PC-9 (cell line): ENCODE measurements around the gene HMG20A.

Experiments used
- CTCF ChIP-seq: fragments of 200-600 bp; sonication (generic); conservative IDR thresholded peaks from 2 replicates; pipeline ENCODE4 v1.6.1; 2017; ENCODE audit warnings: mixed run types, antibody characterized with exemption, mild to moderate bottlenecking, moderate library complexity
- EZH2 ChIP-seq: fragments of 200-600 bp; sonication (generic); IDR thresholded peaks from 2 replicates; pipeline ENCODE4 v1.8.0; 2017; ENCODE audit warnings: antibody characterized with exemption, low read depth

GRCh38 chr15:77516076-77516475 is 95.4 kb downstream of the HMG20A start:
- TF ChIP-seq CTCF (no peak), EZH2 (no peak)
